ENCODE measurements around the gene WHRN. TPM values are rescaled to one million over a fixed set of nuclear protein-coding genes. Genes with fewer than 3 reads are reported as not detected.

Gene WHRN
- total and polyA plus RNA-seq, 2 of the 8 experiments (the other 6 are each of a cell fraction or from before 2014, with no cell fraction given): 4.4 to 7.7 TPM

GRCh38 chr9:114397219-114397847 lies 107.9 kb downstream of the WHRN start (continued):
- TF ChIP-seq EP300 (IDR thresholded peaks at IDR 0.05; ENCODE audit: borderline replicate concordance in 1 of 2, low read depth in 2 of 2, low read length in 2 of 2): no peak
- no peak for TF ChIP-seq CHD1 (IDR thresholded peaks at IDR 0.05; ENCODE audit: low read depth, low read length)
- no peak for TF ChIP-seq RNF2 (IDR thresholded peaks at IDR 0.05; ENCODE audit: borderline replicate concordance, low read depth, low read length, missing control alignments, poor library complexity, severe bottlenecking)
- no peak for TF ChIP-seq SRF (IDR thresholded peaks at IDR 0.05; ENCODE audit: low read depth, low read length)
- TF ChIP-seq USF2 (IDR thresholded peaks at IDR 0.05; ENCODE audit: low read length): no peak
- no peak for TF ChIP-seq KDM4A (IDR thresholded peaks at IDR 0.05; ENCODE audit: low read depth, low read length, severe bottlenecking)
- TF ChIP-seq BACH1 (IDR thresholded peaks at IDR 0.05; ENCODE audit: low read length): no peak
- no peak for TF ChIP-seq CBX8 (IDR thresholded peaks at IDR 0.05; ENCODE audit: borderline replicate concordance, low read depth, low read length)
- no peak for TF ChIP-seq CREB1 (IDR thresholded peaks at IDR 0.05)
- TF ChIP-seq HDAC2 (IDR thresholded peaks at IDR 0.05; ENCODE audit: borderline replicate concordance in 1 of 2, low read depth in 2 of 2, low read length in 2 of 2): peak in 1 of 2 experiments; percentile 87; a peak in 2 of 4 replicates
- TF ChIP-seq POLR2AphosphoS5 (IDR thresholded peaks at IDR 0.05; ENCODE audit: low read depth, low read length): 0 out of 2 replicates have a peak, but pooled peaks have one; percentile 21
- no peak for TF ChIP-seq ZNF274 (IDR thresholded peaks at IDR 0.05; ENCODE audit: borderline replicate concordance, extremely low read depth, low read length)
- no peak for TF ChIP-seq EZH2 (IDR thresholded peaks at IDR 0.05; ENCODE audit: low read depth, low read length, severe bottlenecking)
- TF ChIP-seq CHD2 (IDR thresholded peaks at IDR 0.05; ENCODE audit: low read length): no peak
- no peak for TF ChIP-seq HDAC6 (IDR thresholded peaks at IDR 0.05; ENCODE audit: low read depth, low read length)

All from H1 (cell line).